Thyroid gland (tissue), 4 donors: ENCODE data around the gene FAM53A. TPM values are rescaled to one million over a fixed set of nuclear protein-coding genes. Genes with fewer than 3 reads are reported as not detected.

Source experiments
- DNase-seq, 2 donors: peaks; one replicate each; pipeline ENCODE4 v3.0.0-alpha.2; 2019
- H3K27ac ChIP-seq, 3 donors: fragments of 200-600 bp; sonication (generic); 1 replicate in 2 of 3; 2 replicates in 1 of 3; pipeline ENCODE4 v1.5.1; 2016 to 2019; ENCODE audit warnings: mild to moderate bottlenecking in 1 of 3, moderate library complexity in 1 of 3
- H3K27me3 ChIP-seq: fragments of 200-600 bp; sonication (generic); one replicate; pipeline ENCODE4 v1.5.1; 2019
- H3K36me3 ChIP-seq, 2 donors: fragments of 200-600 bp; sonication (generic); one replicate each; pipeline ENCODE4 v1.5.1; 2016 to 2019
- H3K4me1 ChIP-seq, 2 donors: fragments of 200-600 bp; sonication (generic); one replicate each; pipeline ENCODE4 v1.5.1; 2017 to 2019
- H3K4me3 ChIP-seq, 3 donors: fragments of 200-600 bp; sonication (generic); replicated peaks in 1 of 3; 1 replicate in 2 of 3; 2 replicates in 1 of 3; pipeline ENCODE4 v1.5.1; 2016; ENCODE audit warnings: mild to moderate bottlenecking in 1 of 3
- H3K9me3 ChIP-seq: fragments of 200-600 bp; sonication (generic); one replicate; pipeline ENCODE4 v1.5.1; 2017
- CTCF ChIP-seq, 6 experiments: fragments of 200-600 bp in 3 of 6; fragments of 450-650 bp in 3 of 6; sonication (generic) in 3 of 6; IDR thresholded peaks; one replicate each; pipeline ENCODE4 v1.5.1; 2016 to 2019; ENCODE audit warnings: antibody characterized with exemption in 6 of 6, mild to moderate bottlenecking in 2 of 6, inconsistent platforms in 1 of 6, moderate library complexity in 1 of 6
- POLR2A ChIP-seq, 2 donors: fragments of 450-650 bp; IDR thresholded peaks; one replicate each; pipeline ENCODE4 v1.6.1; 2017; ENCODE audit warnings: antibody characterized with exemption in 2 of 2, mild to moderate bottlenecking in 2 of 2, moderate library complexity in 1 of 2
- WGBS, 2 donors: methylation state at CpG; one replicate each; pipeline ENCODE4 v1.1.5; 2017; 5-methylcytosine and 5-hydroxymethylcytosine counted together
- intact Hi-C: fragments of 100-400 bp; cut with DNase I; formaldehyde crosslinking; loops from one replicate; pipeline ENCODE4 v1.15.1; 2023
- total RNA-seq, 4 donors: library from RNA; depleted of rRNA; stranded (reverse); fragments of >200 nt; gene quantifications; one replicate each; pipeline ENCODE4 v1.2.3, GENCODE V29; 2016

Gene FAM53A
- total RNA-seq, 4 donors from 2014 or later, result 17.5 to 34.9 (median 21.7) TPM

- no peak for DNase-seq
- intact Hi-C loops, result no loop called here
- no peaks in the 10 kb centered on the region for H3K9me3 ChIP-seq
- H3K4me1 ChIP-seq, result peaks cover 0 to 3% of the 10 kb centered on the region in 2 donors
- no peak overlapping the region for H3K27ac ChIP-seq
- 90 to 93% methylated on average over 5 of the region's 5 CpGs for WGBS, 2 donors
- H3K36me3 ChIP-seq, result peaks cover 42 to 48% of the 10 kb centered on the region in 2 donors
- no peaks in the 10 kb centered on the region for H3K27me3 ChIP-seq
- no peak for TF ChIP-seq POLR2A (IDR thresholded peaks at IDR 0.05)
- no peak for TF ChIP-seq CTCF (IDR thresholded peaks at IDR 0.05)
- H3K4me3 ChIP-seq, result no peak overlapping the region
Observed at GRCh38 chr4:1695913-1696312, 11.8 kb upstream of the FAM53A start.

DNA sequence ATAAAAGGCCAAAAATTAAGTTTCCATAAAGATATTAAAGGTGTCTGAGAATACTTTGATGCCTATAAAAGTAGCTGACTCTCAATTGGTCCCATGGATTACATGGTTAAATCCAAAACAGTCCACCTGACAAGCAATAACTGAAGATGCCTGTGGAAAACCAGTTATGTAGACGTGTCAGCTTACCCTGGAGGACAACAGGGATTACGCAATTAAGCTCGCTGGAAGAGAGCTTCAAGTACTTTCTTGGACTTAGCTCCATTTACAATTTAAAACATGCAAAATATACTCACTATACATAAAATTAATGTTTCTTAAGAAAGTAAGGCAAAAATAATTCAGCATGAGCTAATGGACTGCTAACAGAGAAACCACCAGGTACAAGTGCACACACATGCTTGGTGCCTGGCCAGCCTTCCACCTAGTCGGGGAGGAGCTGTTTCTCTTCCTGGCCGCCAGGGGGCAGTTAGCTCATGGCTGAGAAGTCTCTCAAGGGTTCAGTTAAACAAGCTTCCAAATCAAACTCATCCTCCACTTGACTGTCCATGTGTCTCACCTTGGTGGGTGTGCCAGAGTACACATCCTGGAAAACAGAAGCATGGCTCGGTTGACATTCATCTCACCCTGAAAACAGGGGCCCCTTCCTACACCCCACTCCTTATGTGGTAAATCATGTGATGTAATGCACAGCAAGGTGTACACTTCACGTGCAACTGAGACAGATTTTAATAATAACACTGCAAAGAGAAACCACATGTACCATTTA lies 9.2 kb upstream of the FAM53A start:
- WGBS, 2 donors, result 35 to 38% methylated on average over 7 of the region's 7 CpGs
- Histone ChIP-seq H3K4me3 (no peak overlapping the region), H3K4me1 (peaks cover 0 to 3% of the 10 kb centered on the region in 2 donors), H3K27ac (no peak overlapping the region), H3K27me3 (no peaks in the 10 kb centered on the region), H3K9me3 (no peaks in the 10 kb centered on the region), H3K36me3 (peaks cover 32 to 40% of the 10 kb centered on the region in 2 donors)
- DNase-seq, result peak; percentile 75 to 88
- intact Hi-C loops, result no loop called here
- no peak for TF ChIP-seq POLR2A (IDR thresholded peaks at IDR 0.05)
- TF ChIP-seq CTCF (IDR thresholded peaks at IDR 0.05), result peak; percentile 87 to 94 (median 92)

- no peak overlapping the region for H3K4me3 ChIP-seq
- TF ChIP-seq CTCF (IDR thresholded peaks at IDR 0.05) (no peak), POLR2A (IDR thresholded peaks at IDR 0.05) (no peak)
- no peaks in the 10 kb centered on the region for H3K9me3 ChIP-seq
- H3K27ac ChIP-seq, result no peak overlapping the region
- no peaks in the 10 kb centered on the region for H3K27me3 ChIP-seq
- peaks cover 0 to 3% of the 10 kb centered on the region in 2 donors for H3K4me1 ChIP-seq
- no peak for DNase-seq
- peaks cover 24 to 33% of the 10 kb centered on the region in 2 donors for H3K36me3 ChIP-seq
- intact Hi-C loops, result loop anchor here (2.0 kb wide), 1 partner anchor 33 kb away; no protein-coding TSS in a partner anchor
- 85 to 88% methylated on average over 9 of the region's 9 CpGs for WGBS, 2 donors
Observed at GRCh38 chr4:1691737-1692373, 7.7 kb upstream of the FAM53A start.

GRCh38 chr4:1690698-1691097 lies 6.6 kb upstream of the FAM53A start:
- WGBS, 2 donors, result 100% methylated on average over 3 of the region's 3 CpGs
- DNase-seq, result no peak

More at GRCh38 chr4:1690698-1691097, 6.6 kb upstream of the FAM53A start:
- Histone ChIP-seq H3K36me3 (peaks cover 19 to 23% of the 10 kb centered on the region in 2 donors), H3K4me1 (peaks cover 0 to 3% of the 10 kb centered on the region in 2 donors), H3K27ac (no peak overlapping the region), H3K27me3 (no peaks in the 10 kb centered on the region), H3K4me3 (no peak overlapping the region), H3K9me3 (no peaks in the 10 kb centered on the region)
- intact Hi-C loops, result loop anchor here (2.0 kb wide), 1 partner anchor 34 kb away; no protein-coding TSS in a partner anchor
- no peak for TF ChIP-seq POLR2A (IDR thresholded peaks at IDR 0.05)
- TF ChIP-seq CTCF (IDR thresholded peaks at IDR 0.05), result no peak
